CD4-positive, CD25-positive, alpha-beta regulatory T cell (primary cell): ENCODE data around the gene PEAR1. TPM values are rescaled to one million over a fixed set of nuclear protein-coding genes. Genes with fewer than 3 reads are reported as not detected.

Experiments used
- ATAC-seq, 2 donors: fragments of 150-1000 bp; cut with Tn5 transposase; one replicate each; pipeline ENCODE4 v1.10.0; 2021; ENCODE audit warnings: low read depth in 2 of 2, moderate number of reproducible peaks in 2 of 2, moderate library complexity in 1 of 2
- DNase-seq, 3 donors: peaks; one replicate each; pipeline versions ENCODE4 v3.0.0 to v3.0.0-alpha.2; 2012 to 2022; ENCODE audit warnings: mixed read lengths in 1 of 3
- H3K27ac ChIP-seq: one replicate; pipeline ENCODE4 v1.7.0; 2013; ENCODE audit warnings: mild to moderate bottlenecking, low read length; ENCODE audit not compliant: insufficient read depth, poor library complexity, severe bottlenecking
- H3K27me3 ChIP-seq: one replicate; pipeline ENCODE4 v1.7.0; 2013; ENCODE audit warnings: low read length; ENCODE audit not compliant: control insufficient read depth, insufficient read depth
- H3K36me3 ChIP-seq: one replicate; pipeline ENCODE4 v1.7.0; 2013; ENCODE audit warnings: mild to moderate bottlenecking, low read length, moderate library complexity; ENCODE audit not compliant: control insufficient read depth, insufficient read depth
- H3K4me1 ChIP-seq: 2 replicates; pipeline ENCODE4 v1.7.0; 2013; ENCODE audit warnings: mild to moderate bottlenecking, low read length; ENCODE audit not compliant: insufficient read depth, control insufficient read depth, poor library complexity, severe bottlenecking
- H3K4me3 ChIP-seq: one replicate; pipeline ENCODE4 v1.7.0; 2013; ENCODE audit warnings: low read depth, mild to moderate bottlenecking, low read length, moderate library complexity
- H3K9me3 ChIP-seq, 2 experiments: 1 replicate in 1 of 2; 2 replicates in 1 of 2; pipeline ENCODE4 v1.7.0; 2013; ENCODE audit warnings: low read length in 2 of 2, mild to moderate bottlenecking in 1 of 2, moderate library complexity in 1 of 2; ENCODE audit not compliant: control insufficient read depth in 2 of 2
- H3K27ac Mint-ChIP-seq, 3 donors: one replicate each; pipeline ENCODE4 v1.8.0; 2020 to 2022; ENCODE audit warnings: mild to moderate bottlenecking in 3 of 3, mixed read lengths in 3 of 3, moderate library complexity in 2 of 3
- H3K27me3 Mint-ChIP-seq: one replicate; pipeline ENCODE4 v1.8.0; 2022; ENCODE audit warnings: mild to moderate bottlenecking, mixed read lengths
- H3K36me3 Mint-ChIP-seq: one replicate; pipeline ENCODE4 v1.8.0; 2020; ENCODE audit warnings: mixed read lengths
- H3K4me1 Mint-ChIP-seq, 4 donors: one replicate each; pipeline ENCODE4 v1.8.0; 2020 to 2022; ENCODE audit warnings: mixed read lengths in 4 of 4, mild to moderate bottlenecking in 1 of 4
- H3K4me3 Mint-ChIP-seq, 4 donors: one replicate each; pipeline ENCODE4 v1.8.0; 2020 to 2022; ENCODE audit warnings: mild to moderate bottlenecking in 4 of 4, mixed read lengths in 4 of 4, moderate library complexity in 3 of 4
- H3K9me3 Mint-ChIP-seq, 7 donors: one replicate each; pipeline ENCODE4 v1.8.0; 2020 to 2022; ENCODE audit warnings: mixed read lengths in 7 of 7, mild to moderate bottlenecking in 3 of 7, moderate library complexity in 2 of 7
- polyA plus RNA-seq, 4 donors: library from polyadenylated mRNA; unstranded; fragments of 300-500 nt; fragmentation: Illumina TruSeq; gene quantifications; one replicate each; pipeline ENCODE4 v1.2.3, GENCODE V29; 2021
- total RNA-seq: library from RNA; stranded (reverse); gene quantifications from one replicate; pipeline ENCODE4 v1.2.3, GENCODE V29; 2022

The PEAR1 gene
- total and polyA plus RNA-seq, 5 donors from 2014 or later, result 1.3 TPM; not detected in 4

DNA sequence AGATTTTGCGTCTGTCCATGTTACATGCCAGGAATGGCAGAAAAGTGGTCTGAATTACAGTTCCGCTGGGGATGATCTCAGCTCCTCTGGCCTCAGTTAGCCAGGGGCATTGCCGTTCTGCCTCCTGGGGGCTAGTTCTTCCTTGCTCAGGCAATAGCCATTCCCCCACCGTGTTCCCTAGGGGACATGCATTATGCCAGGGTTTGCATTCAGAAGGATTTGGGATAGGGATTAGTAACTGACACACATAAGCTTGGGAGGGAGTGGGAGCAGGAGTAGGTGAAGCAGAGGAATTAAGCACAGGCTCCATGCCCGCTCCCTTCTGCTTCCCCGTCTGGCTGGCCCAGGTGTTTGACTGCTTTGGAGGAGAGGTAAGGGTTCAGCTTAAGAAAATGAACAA lies 39.6 kb downstream of the PEAR1 start:
- peaks cover 0 to 2% (median 0%) of the 10 kb centered on the region in 7 donors for H3K9me3 Mint-ChIP-seq
- peaks cover 3% of the 10 kb centered on the region for H3K27me3 ChIP-seq
- no peaks in the 10 kb centered on the region for H3K36me3 ChIP-seq
- H3K4me3 Mint-ChIP-seq, result no peak overlapping the region
- peaks cover 0 to 8% (median 3%) of the 10 kb centered on the region in 4 donors for H3K4me1 Mint-ChIP-seq
- peaks cover under 1% of the 10 kb centered on the region for H3K36me3 Mint-ChIP-seq
- no peak overlapping the region for H3K27ac ChIP-seq
- peaks cover 49% of the 10 kb centered on the region for H3K27me3 Mint-ChIP-seq
- no peaks in the 10 kb centered on the region for H3K9me3 ChIP-seq
- H3K4me1 ChIP-seq, result no peaks in the 10 kb centered on the region
- H3K27ac Mint-ChIP-seq, result peak overlapping the region in 1 of 3 donors; percentile 39
- DNase-seq (no peak), ATAC-seq (no peak)
- no peak overlapping the region for H3K4me3 ChIP-seq

DNA sequence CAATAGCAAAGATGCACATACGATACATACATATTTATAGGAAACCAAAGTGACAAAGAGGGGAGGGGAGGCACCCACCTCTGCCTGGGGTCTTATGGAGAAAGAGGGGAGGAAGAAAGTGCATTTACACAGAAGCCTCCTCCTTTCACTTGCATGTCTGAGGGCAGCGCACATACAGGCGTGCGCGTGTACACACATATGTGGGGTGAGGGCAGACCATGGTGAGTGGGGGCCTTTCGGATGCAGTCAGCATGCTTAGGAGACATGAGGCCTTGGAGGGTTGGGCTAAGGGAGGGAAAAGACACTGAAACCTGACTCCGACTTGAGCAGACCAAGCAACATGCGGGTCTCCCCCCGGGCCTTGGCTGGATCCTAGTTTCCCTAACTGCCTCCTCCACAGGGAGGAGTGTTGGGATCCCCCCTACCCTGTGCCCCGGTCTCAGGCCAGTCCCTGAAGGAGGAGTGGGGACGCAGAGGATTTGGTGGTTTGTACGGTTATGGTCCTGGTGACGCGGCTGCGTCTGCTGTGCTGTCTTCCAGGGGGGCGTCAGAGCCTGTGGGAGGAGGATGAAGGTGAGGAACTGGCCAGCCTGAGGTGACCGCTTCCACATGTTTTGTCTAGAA lies 42.1 kb downstream of the PEAR1 start:
- Histone ChIP-seq H3K27ac (no peak overlapping the region), H3K27me3 (peaks cover 3% of the 10 kb centered on the region), H3K36me3 (peaks cover 22% of the 10 kb centered on the region), H3K4me1 (no peaks in the 10 kb centered on the region), H3K9me3 (no peaks in the 10 kb centered on the region), H3K4me3 (no peak overlapping the region)
- no peak for ATAC-seq
- Mint-ChIP-seq H3K27me3 (peaks cover 27% of the 10 kb centered on the region), H3K27ac (no peak overlapping the region), H3K4me3 (no peak overlapping the region), H3K36me3 (peaks cover 15% of the 10 kb centered on the region), H3K4me1 (peaks cover 0 to 6% (median 3%) of the 10 kb centered on the region in 4 donors), H3K9me3 (no peaks in the 10 kb centered on the region)
- DNase-seq, result no peak

- peaks cover 26% of the 10 kb centered on the region for H3K36me3 ChIP-seq
- H3K4me3 ChIP-seq, result no peak overlapping the region
- Mint-ChIP-seq H3K36me3 (peaks cover 18% of the 10 kb centered on the region), H3K27me3 (peaks cover 21% of the 10 kb centered on the region), H3K9me3 (no peaks in the 10 kb centered on the region), H3K4me1 (peaks cover 0 to 5% (median 2%) of the 10 kb centered on the region in 4 donors), H3K4me3 (no peak overlapping the region), H3K27ac (no peak overlapping the region)
- peaks cover 2% of the 10 kb centered on the region for H3K27me3 ChIP-seq
- ATAC-seq (no peak), DNase-seq (no peak)
- H3K27ac ChIP-seq, result no peak overlapping the region
- H3K9me3 ChIP-seq, result no peaks in the 10 kb centered on the region
- H3K4me1 ChIP-seq, result no peaks in the 10 kb centered on the region
Observed at GRCh38 chr1:156936191-156936590, 42.7 kb downstream of the PEAR1 start.

GRCh38 chr1:156936721-156937220 lies 43.3 kb downstream of the PEAR1 start:
- Mint-ChIP-seq H3K27ac (no peak overlapping the region), H3K27me3 (peaks cover 16% of the 10 kb centered on the region), H3K4me1 (peaks cover 0 to under 1% (median 0%) of the 10 kb centered on the region in 4 donors), H3K4me3 (no peak overlapping the region), H3K36me3 (peaks cover 20% of the 10 kb centered on the region), H3K9me3 (no peaks in the 10 kb centered on the region)
- Histone ChIP-seq H3K36me3 (peaks cover 32% of the 10 kb centered on the region), H3K4me1 (no peaks in the 10 kb centered on the region), H3K9me3 (no peaks in the 10 kb centered on the region), H3K4me3 (no peak overlapping the region), H3K27ac (no peak overlapping the region), H3K27me3 (no peaks in the 10 kb centered on the region)
- ATAC-seq (no peak), DNase-seq (no peak)

DNA sequence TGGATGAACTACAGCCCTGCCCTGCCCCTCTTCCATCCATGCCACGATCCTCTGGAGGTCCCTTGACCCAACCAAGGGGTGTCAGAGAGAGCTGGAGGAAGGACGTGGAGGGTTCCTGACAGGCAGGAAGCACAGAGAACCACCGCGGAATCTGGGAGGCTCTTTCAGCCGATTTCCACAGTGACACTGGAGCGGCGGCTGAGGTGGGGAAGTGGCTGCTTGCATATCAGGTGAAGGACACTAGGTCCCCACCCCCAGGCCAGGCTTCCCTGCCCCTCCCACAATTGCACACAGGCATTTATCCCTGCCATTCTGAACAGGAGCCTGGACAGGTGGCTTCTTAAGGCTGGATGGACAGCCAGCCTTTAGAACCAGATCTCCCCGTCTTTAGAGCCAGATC lies 44.4 kb downstream of the PEAR1 start:
- no peaks in the 10 kb centered on the region for H3K27me3 ChIP-seq
- no peaks in the 10 kb centered on the region for H3K9me3 ChIP-seq
- H3K27ac ChIP-seq, result no peak overlapping the region
- H3K4me3 Mint-ChIP-seq, result no peak overlapping the region
- no peaks in the 10 kb centered on the region for H3K4me1 Mint-ChIP-seq
- DNase-seq (no peak), ATAC-seq (no peak)
- H3K36me3 Mint-ChIP-seq, result peaks cover 28% of the 10 kb centered on the region
- no peak overlapping the region for H3K4me3 ChIP-seq
- H3K27ac Mint-ChIP-seq, result peak overlapping the region in 1 of 3 donors; percentile 72
- H3K36me3 ChIP-seq, result peaks cover 42% of the 10 kb centered on the region
- H3K9me3 Mint-ChIP-seq, result no peaks in the 10 kb centered on the region
- H3K27me3 Mint-ChIP-seq, result peaks cover 5% of the 10 kb centered on the region
- H3K4me1 ChIP-seq, result no peaks in the 10 kb centered on the region

- Mint-ChIP-seq H3K9me3 (no peaks in the 10 kb centered on the region), H3K27me3 (no peaks in the 10 kb centered on the region), H3K36me3 (peaks cover 28% of the 10 kb centered on the region), H3K4me3 (peak overlapping the region in 1 of 4 donors; percentile 58), H3K4me1 (no peaks in the 10 kb centered on the region), H3K27ac (peak overlapping the region in 2 of 3 donors; percentile 33 to 86)
- H3K27ac ChIP-seq, result no peak overlapping the region
- no peak overlapping the region for H3K4me3 ChIP-seq
- peaks cover 46% of the 10 kb centered on the region for H3K36me3 ChIP-seq
- H3K9me3 ChIP-seq, result no peaks in the 10 kb centered on the region
- no peaks in the 10 kb centered on the region for H3K4me1 ChIP-seq
- DNase-seq, result no peak
- ATAC-seq, result no peak
- H3K27me3 ChIP-seq, result no peaks in the 10 kb centered on the region
Observed at GRCh38 chr1:156938813-156939212, 45.3 kb downstream of the PEAR1 start.

DNA sequence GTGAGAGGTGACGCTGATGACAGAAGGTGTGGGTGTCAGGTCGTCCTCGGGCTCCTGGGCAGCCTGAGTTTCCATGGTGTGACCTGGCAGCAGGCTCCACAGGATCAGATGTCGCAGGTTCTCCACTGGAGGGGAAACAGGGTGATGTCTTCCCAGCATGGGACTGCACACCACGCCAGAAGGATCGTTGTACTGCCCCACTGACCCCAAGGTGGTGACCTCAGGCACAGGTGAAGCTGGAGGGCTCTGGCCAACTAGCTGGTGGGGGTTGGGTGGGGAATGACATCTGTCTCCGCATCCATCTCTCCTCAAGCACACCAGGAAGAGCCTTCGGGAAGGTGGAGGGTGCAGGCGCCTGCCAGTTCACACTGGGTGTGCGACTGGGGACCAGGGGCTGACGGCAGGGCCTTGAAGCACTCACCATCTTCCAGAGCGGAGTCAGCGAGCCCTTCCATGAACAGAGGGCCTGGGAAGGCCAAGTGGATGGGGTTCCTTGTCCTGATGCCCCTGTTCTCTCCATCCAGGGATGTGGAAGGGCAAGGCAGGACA lies 46.3 kb downstream of the PEAR1 start:
- H3K27ac Mint-ChIP-seq, result no peak overlapping the region
- Histone ChIP-seq H3K4me1 (no peaks in the 10 kb centered on the region), H3K9me3 (no peaks in the 10 kb centered on the region), H3K27ac (no peak overlapping the region), H3K27me3 (no peaks in the 10 kb centered on the region), H3K4me3 (no peak overlapping the region), H3K36me3 (peaks cover 55% of the 10 kb centered on the region)
- H3K9me3 Mint-ChIP-seq, result no peaks in the 10 kb centered on the region
- DNase-seq, result no peak
- H3K4me1 Mint-ChIP-seq, result peaks cover 0 to 4% (median 0%) of the 10 kb centered on the region in 4 donors
- no peak overlapping the region for H3K4me3 Mint-ChIP-seq
- H3K27me3 Mint-ChIP-seq, result no peaks in the 10 kb centered on the region
- peaks cover 38% of the 10 kb centered on the region for H3K36me3 Mint-ChIP-seq
- no peak for ATAC-seq

- no peak overlapping the region for H3K27ac ChIP-seq
- no peak overlapping the region for H3K4me3 ChIP-seq
- Mint-ChIP-seq H3K4me1 (peaks cover 0 to 4% (median 0%) of the 10 kb centered on the region in 4 donors), H3K27me3 (no peaks in the 10 kb centered on the region), H3K4me3 (no peak overlapping the region), H3K9me3 (no peaks in the 10 kb centered on the region), H3K36me3 (peaks cover 52% of the 10 kb centered on the region), H3K27ac (no peak overlapping the region)
- H3K27me3 ChIP-seq, result no peaks in the 10 kb centered on the region
- no peaks in the 10 kb centered on the region for H3K9me3 ChIP-seq
- peaks cover 71% of the 10 kb centered on the region for H3K36me3 ChIP-seq
- DNase-seq (no peak), ATAC-seq (no peak)
- no peaks in the 10 kb centered on the region for H3K4me1 ChIP-seq
Observed at GRCh38 chr1:156941675-156942074, 48.2 kb downstream of the PEAR1 start.
